Ectodermal cell (in vitro differentiated cells): ENCODE measurements around the gene ZNF81. TPM values are rescaled to one million over a fixed set of nuclear protein-coding genes. Genes with fewer than 3 reads are reported as not detected.
"Not testable (repeated sequence)": the region's sequence is repeated elsewhere in the genome, so short reads cannot be mapped to it uniquely, and the experiment has no call there.

Source experiments
- H3K27ac ChIP-seq: 2 replicates; pipeline ENCODE4 v1.7.0; 2013; ENCODE audit warnings: mild to moderate bottlenecking, low read depth, low read length; ENCODE audit not compliant: insufficient read depth, poor library complexity, severe bottlenecking
- H3K27me3 ChIP-seq: 2 replicates; pipeline ENCODE4 v1.7.0; 2013; ENCODE audit warnings: mild to moderate bottlenecking, low read length; ENCODE audit not compliant: insufficient read depth, control insufficient read depth, poor library complexity, severe bottlenecking
- H3K36me3 ChIP-seq: one replicate; pipeline ENCODE4 v1.7.0; 2013; ENCODE audit warnings: low read length; ENCODE audit not compliant: control insufficient read depth, insufficient read depth
- H3K4me1 ChIP-seq: one replicate; pipeline ENCODE4 v1.7.0; 2013; ENCODE audit warnings: low read length; ENCODE audit not compliant: control insufficient read depth, insufficient read depth
- H3K4me3 ChIP-seq: 2 replicates; pipeline ENCODE4 v1.7.0; 2013; ENCODE audit warnings: low read depth, low read length, control low read depth; ENCODE audit not compliant: insufficient read depth
- H3K9me3 ChIP-seq: 2 replicates; pipeline ENCODE4 v1.7.0; 2013; ENCODE audit warnings: mild to moderate bottlenecking, low read length, moderate library complexity; ENCODE audit not compliant: control insufficient read depth
- WGBS, 2 experiments: methylation state at CpG; one replicate each; pipeline ENCODE4 v1.1.7; 2013; ENCODE audit warnings: missing lambda C conversion rate in 2 of 2; 5-methylcytosine and 5-hydroxymethylcytosine counted together
- polyA plus RNA-seq, 4 experiments: library from polyadenylated mRNA; stranded (reverse); fragments of 50-300 nt; gene quantifications; one replicate each; pipeline ENCODE4 v1.2.3, GENCODE V29; 2013

The ZNF81 gene
- polyA plus RNA-seq (2013, experiment 1 of 4): 6.1 TPM
- 5.3 TPM for polyA plus RNA-seq (2013, experiment 2 of 4)
- polyA plus RNA-seq (2013, experiment 3 of 4): 3.2 TPM
- 3.8 TPM for polyA plus RNA-seq (2013, experiment 4 of 4)

- Histone ChIP-seq H3K4me1 (no peaks in the 10 kb centered on the region), H3K4me3 (peak within 1 kb of the TSS; percentile 55), H3K27me3 (no peaks in the 10 kb centered on the region), H3K36me3 (no peaks in the 10 kb centered on the region), H3K27ac (no peak within 1 kb of the TSS), H3K9me3 (no peaks in the 10 kb centered on the region)
- 0 to 1% methylated on average over 40 to 41 of the region's 41 CpGs for WGBS, 2 experiments
Measured at GRCh38 chrX:47836164-47837072, at the start of gene ZNF81. ZNF81 (plus strand) TSS chrX:47836902; CDS start chrX:47846268, 9,366 bp downstream.

GRCh38 chrX:47796433-47796906, 40.2 kb upstream of the ZNF81 start:
- Histone ChIP-seq H3K27me3 (no peaks in the 10 kb centered on the region), H3K9me3 (no peaks in the 10 kb centered on the region), H3K27ac (no peak overlapping the region), H3K36me3 (no peaks in the 10 kb centered on the region), H3K4me1 (no peaks in the 10 kb centered on the region), H3K4me3 (no peak overlapping the region)
- WGBS, 2 experiments: 85 to 90% methylated on average over 3 of the region's 3 CpGs

- Histone ChIP-seq H3K27ac (no peak overlapping the region), H3K27me3 (no peaks in the 10 kb centered on the region), H3K4me1 (no peaks in the 10 kb centered on the region), H3K4me3 (no peak overlapping the region), H3K9me3 (no peaks in the 10 kb centered on the region), H3K36me3 (no peaks in the 10 kb centered on the region)
- 83% methylated on average over 1 of the region's 2 CpGs; no CpG with 5 or more reads in 1 of the 2 experiments for WGBS, 2 experiments
Measured at GRCh38 chrX:47797084-47797483, 39.6 kb upstream of the ZNF81 start.

- Histone ChIP-seq H3K36me3 (no peaks in the 10 kb centered on the region), H3K4me3 (no peak overlapping the region), H3K4me1 (no peaks in the 10 kb centered on the region), H3K27ac (no peak overlapping the region), H3K9me3 (no peaks in the 10 kb centered on the region), H3K27me3 (no peaks in the 10 kb centered on the region)
- WGBS, 2 experiments: 94 to 98% methylated on average over 1 to 2 of the region's 2 CpGs
Measured at GRCh38 chrX:47798861-47799260, 37.8 kb upstream of the ZNF81 start.

GRCh38 chrX:47802589-47802988, 34.1 kb upstream of the ZNF81 start:
- no peaks in the 10 kb centered on the region for H3K4me1 ChIP-seq
- H3K27ac ChIP-seq: no peak overlapping the region
- no peak overlapping the region for H3K4me3 ChIP-seq
- H3K27me3 ChIP-seq: no peaks in the 10 kb centered on the region
- H3K36me3 ChIP-seq: no peaks in the 10 kb centered on the region
- H3K9me3 ChIP-seq: no peaks in the 10 kb centered on the region
- WGBS, 2 experiments: 89% methylated on average over 3 to 4 of the region's 4 CpGs

- H3K4me1 ChIP-seq, H3K27ac ChIP-seq, H3K27me3 ChIP-seq, H3K36me3 ChIP-seq, H3K9me3 ChIP-seq, H3K4me3 ChIP-seq: not testable (repeated sequence)
- WGBS, 2 experiments: 83 to 88% methylated on average over 21 of the region's 21 CpGs
Measured at GRCh38 chrX:47803103-47803502, 33.6 kb upstream of the ZNF81 start.

GRCh38 chrX:47804315-47804714, 32.4 kb upstream of the ZNF81 start:
- H3K27ac ChIP-seq: no peak overlapping the region
- no peaks in the 10 kb centered on the region for H3K36me3 ChIP-seq
- H3K9me3 ChIP-seq: no peaks in the 10 kb centered on the region
- no peak overlapping the region for H3K4me3 ChIP-seq
- 92 to 100% methylated on average over 8 to 9 of the region's 9 CpGs for WGBS, 2 experiments
- H3K27me3 ChIP-seq: no peaks in the 10 kb centered on the region
- H3K4me1 ChIP-seq: no peaks in the 10 kb centered on the region

- not testable (repeated sequence) for H3K9me3 ChIP-seq, H3K36me3 ChIP-seq, H3K4me1 ChIP-seq, H3K4me3 ChIP-seq, H3K27me3 ChIP-seq, H3K27ac ChIP-seq
- 59 to 67% methylated on average over 1 of the region's 1 CpG for WGBS, 2 experiments
Measured at GRCh38 chrX:47805844-47806243, 30.9 kb upstream of the ZNF81 start.

GRCh38 chrX:47806415-47807271, 30.1 kb upstream of the ZNF81 start:
- H3K9me3 ChIP-seq, H3K4me1 ChIP-seq, H3K27me3 ChIP-seq, H3K36me3 ChIP-seq, H3K4me3 ChIP-seq: not testable (repeated sequence)
- WGBS, 2 experiments: 65 to 68% methylated on average over 9 to 12 of the region's 14 CpGs
- H3K27ac ChIP-seq: peak overlapping the region; percentile 67

GRCh38 chrX:47807272-47807538, 29.5 kb upstream of the ZNF81 start:
- WGBS, 2 experiments: 60 to 63% methylated on average over 1 to 3 of the region's 3 CpGs
- H3K9me3 ChIP-seq: not testable (repeated sequence)

More at GRCh38 chrX:47807272-47807538, 29.5 kb upstream of the ZNF81 start:
- not testable (repeated sequence) for H3K36me3 ChIP-seq, H3K4me3 ChIP-seq, H3K27ac ChIP-seq, H3K4me1 ChIP-seq, H3K27me3 ChIP-seq
